Measurements from ENCODE around the gene IGFBP5.
A peak's percentile ranks its signal among the peaks of the same experiment; 100 is the strongest.

Gene IGFBP5, protein sequence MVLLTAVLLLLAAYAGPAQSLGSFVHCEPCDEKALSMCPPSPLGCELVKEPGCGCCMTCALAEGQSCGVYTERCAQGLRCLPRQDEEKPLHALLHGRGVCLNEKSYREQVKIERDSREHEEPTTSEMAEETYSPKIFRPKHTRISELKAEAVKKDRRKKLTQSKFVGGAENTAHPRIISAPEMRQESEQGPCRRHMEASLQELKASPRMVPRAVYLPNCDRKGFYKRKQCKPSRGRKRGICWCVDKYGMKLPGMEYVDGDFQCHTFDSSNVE

DNA sequence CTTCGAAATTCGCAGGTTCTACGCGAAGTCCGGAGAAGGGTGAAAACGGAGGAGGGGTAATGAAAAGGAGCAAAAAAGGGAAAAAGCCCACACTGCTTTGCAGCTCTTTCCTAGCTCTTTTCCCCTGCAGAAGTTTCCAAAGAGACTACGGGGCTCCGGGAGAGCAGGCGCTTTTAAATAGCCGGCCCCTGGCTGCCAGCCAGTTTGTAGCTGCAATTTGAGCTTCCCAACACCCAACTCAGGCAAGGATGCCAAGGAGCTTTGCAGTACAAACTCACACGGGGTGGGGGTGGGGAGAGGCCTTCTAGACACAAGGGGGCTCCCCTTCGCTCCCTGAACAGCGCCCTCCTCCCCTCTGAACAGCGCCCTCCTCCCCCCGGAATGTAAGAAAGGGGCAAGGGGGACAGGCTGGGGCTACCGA is at the start of gene IGFBP5:
IGFBP5 (minus strand) TSS at position 149 of the 421 bp plus-strand sequence. CDS start 774 bp downstream, outside the sequence.
- peak within 1 kb of the TSS; percentile 44 to 46 for H3K4me3 ChIP-seq (replicated peaks in 1 of 2; ENCODE audit: low read depth in 2 of 2, low read length in 2 of 2)
- TF ChIP-seq, protein P1, sequence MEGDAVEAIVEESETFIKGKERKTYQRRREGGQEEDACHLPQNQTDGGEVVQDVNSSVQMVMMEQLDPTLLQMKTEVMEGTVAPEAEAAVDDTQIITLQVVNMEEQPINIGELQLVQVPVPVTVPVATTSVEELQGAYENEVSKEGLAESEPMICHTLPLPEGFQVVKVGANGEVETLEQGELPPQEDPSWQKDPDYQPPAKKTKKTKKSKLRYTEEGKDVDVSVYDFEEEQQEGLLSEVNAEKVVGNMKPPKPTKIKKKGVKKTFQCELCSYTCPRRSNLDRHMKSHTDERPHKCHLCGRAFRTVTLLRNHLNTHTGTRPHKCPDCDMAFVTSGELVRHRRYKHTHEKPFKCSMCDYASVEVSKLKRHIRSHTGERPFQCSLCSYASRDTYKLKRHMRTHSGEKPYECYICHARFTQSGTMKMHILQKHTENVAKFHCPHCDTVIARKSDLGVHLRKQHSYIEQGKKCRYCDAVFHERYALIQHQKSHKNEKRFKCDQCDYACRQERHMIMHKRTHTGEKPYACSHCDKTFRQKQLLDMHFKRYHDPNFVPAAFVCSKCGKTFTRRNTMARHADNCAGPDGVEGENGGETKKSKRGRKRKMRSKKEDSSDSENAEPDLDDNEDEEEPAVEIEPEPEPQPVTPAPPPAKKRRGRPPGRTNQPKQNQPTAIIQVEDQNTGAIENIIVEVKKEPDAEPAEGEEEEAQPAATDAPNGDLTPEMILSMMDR (IDR thresholded peaks at IDR 0.05; ENCODE audit: low read depth, low read length): no peak
- peak; percentile 68 to 92 for DNase-seq (ENCODE audit: low read depth in 2 of 2)

DNA sequence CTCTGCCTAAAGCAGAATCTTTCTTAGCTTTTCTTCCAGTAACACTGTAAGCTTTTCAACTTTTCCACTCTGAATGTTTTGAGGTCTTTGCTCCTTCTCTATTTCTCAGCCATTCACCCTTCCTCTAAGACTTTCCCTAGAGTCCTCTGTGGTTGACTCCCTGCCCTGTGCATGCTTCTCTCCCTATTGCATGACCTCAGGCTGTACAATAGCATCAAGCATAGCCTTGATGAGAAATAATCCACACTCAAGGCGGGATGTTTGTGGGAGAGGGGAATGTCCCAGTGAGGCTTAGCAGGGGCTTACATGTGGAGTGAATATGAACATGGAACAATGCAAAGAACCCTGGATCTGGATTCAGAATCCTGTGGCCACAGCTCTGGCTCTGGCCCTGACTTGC is 48.4 kb upstream of the IGFBP5 start:
- DNase-seq (ENCODE audit: low read depth in 2 of 2): no peak
- TF ChIP-seq, protein P1 (IDR thresholded peaks at IDR 0.05; ENCODE audit: low read depth, low read length): no peak
- no peak overlapping the region for H3K4me3 ChIP-seq (replicated peaks in 1 of 2; ENCODE audit: low read depth in 2 of 2, low read length in 2 of 2)

DNA sequence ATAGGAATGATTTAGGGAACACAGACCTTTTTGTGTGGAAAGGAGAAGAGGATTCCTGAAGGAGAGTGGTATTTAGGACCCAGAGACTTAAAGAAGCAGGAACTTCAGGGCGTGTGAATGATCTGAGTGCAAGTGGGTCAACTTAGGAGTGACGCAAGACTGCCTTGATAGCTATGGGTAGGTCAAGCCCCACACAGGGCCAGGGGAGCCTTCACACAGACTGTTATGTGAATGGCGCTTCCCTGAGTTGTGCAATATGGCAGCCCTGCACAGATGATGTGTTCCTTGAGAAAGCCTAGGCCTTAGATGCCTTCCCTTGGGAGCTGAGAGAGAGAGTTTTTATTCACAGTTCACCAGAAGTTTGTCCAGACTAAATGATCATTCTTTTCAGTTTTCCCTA is 47.1 kb upstream of the IGFBP5 start:
- H3K4me3 ChIP-seq (replicated peaks in 1 of 2; ENCODE audit: low read depth in 2 of 2, low read length in 2 of 2): no peak overlapping the region
- TF ChIP-seq, protein P1 (IDR thresholded peaks at IDR 0.05; ENCODE audit: low read depth, low read length): no peak
- peak in 1 of 2 donors; percentile 11 for DNase-seq (ENCODE audit: low read depth in 2 of 2)

DNA sequence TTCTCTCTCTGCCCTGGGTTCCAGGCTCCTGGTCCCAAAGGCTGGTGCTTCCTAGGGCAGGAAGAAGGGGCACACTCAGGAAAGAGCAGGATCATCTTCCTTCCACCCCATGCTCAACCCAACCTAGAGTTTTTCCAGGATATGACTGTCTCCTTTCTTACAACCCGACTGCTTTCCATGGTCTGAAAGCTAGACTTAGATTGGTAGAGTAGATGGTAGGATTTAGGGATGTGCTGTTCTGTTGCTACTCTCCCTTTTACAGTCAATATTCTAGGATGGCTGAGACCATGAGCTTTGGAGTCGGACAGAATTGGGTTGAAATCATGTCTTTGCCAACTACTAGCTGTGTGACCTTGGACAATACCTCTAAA is 45.9 kb upstream of the IGFBP5 start:
- no peak for DNase-seq (ENCODE audit: low read depth in 2 of 2)
- TF ChIP-seq, protein P1 (IDR thresholded peaks at IDR 0.05; ENCODE audit: low read depth, low read length): no peak
- no peak overlapping the region for H3K4me3 ChIP-seq (replicated peaks in 1 of 2; ENCODE audit: low read depth in 2 of 2, low read length in 2 of 2)

DNA sequence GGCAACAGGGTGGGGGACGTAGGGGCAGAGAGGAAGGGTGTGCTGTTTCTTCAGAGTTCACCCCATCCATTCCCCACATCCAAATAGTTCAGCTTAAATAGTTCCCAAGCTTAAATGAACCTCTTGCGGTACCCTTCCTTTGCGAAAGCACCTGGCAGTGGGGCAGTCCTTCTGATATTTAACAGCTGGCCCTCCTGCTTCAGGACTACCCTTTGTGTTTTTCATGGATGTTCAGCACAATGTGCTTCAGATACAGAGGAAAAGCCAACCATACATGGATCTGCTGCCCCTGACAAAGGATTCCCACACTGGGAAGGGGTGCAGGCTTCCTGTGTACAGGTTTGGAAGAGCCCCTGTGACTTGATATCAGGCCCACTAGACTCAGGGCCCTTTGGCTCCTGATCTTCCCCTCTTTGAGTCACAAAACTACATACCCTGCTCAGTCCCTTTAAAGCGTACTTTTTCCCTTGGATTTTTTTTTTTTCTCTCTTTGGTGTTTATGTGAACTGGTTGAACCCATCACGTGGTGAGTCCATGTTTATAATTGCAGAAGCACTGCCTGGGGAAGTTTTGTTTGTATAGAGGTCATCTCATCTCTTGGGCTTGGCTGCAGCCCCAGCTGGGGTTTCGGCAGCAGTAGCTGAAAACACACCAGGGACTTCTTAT is 45.3 kb upstream of the IGFBP5 start:
- TF ChIP-seq, protein P1 (IDR thresholded peaks at IDR 0.05; ENCODE audit: low read depth, low read length): no peak
- DNase-seq (ENCODE audit: low read depth in 2 of 2): peak in 1 of 2 donors; percentile 21
- H3K4me3 ChIP-seq (replicated peaks in 1 of 2; ENCODE audit: low read depth in 2 of 2, low read length in 2 of 2): no peak overlapping the region

DNA sequence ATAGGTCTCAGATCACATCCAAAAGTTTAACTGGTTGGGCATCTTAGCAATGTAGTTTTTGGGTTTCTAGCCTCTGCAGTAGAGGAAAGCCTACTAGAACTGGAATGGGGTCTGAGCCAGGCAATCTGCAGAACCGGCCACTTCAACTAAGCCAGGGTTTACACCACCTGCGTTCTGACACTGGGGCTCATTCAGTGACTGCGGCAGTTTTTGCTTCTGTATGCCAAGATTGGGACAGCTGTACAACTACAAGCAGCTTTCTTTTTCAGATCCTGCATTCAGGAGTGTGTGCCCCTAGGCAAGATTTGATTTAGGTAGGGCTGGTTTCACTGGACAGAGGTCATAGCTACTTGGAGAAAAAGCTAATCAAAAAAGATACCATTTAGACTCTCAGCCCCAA is 43.7 kb upstream of the IGFBP5 start:
- DNase-seq (ENCODE audit: low read depth in 2 of 2): no peak
- TF ChIP-seq, protein P1 (IDR thresholded peaks at IDR 0.05; ENCODE audit: low read depth, low read length): no peak
- no peak overlapping the region for H3K4me3 ChIP-seq (replicated peaks in 1 of 2; ENCODE audit: low read depth in 2 of 2, low read length in 2 of 2)

All from cardiac fibroblast (primary cell).